Middle frontal gyrus (tissue), 1 donor: ENCODE results near the gene ASIC1.

Source experiments
- DNase-seq: peaks from one replicate; pipeline ENCODE4 v3.0.0-alpha.2; 2015; ENCODE audit warnings: low spot score; ENCODE audit errors: extremely low spot score

ASIC1 gene

GRCh38 chr12:50040657-50041056 lies 16.7 kb upstream of the ASIC1 start:
- DNase-seq = no peak

GRCh38 chr12:50041062-50041860 lies 16.1 kb upstream of the ASIC1 start:
- DNase-seq = no peak

GRCh38 chr12:50041962-50042361 lies 15.4 kb upstream of the ASIC1 start:
- DNase-seq = no peak

GRCh38 chr12:50042693-50043092 lies 14.7 kb upstream of the ASIC1 start:
- DNase-seq = no peak

- no peak for DNase-seq
Observed at GRCh38 chr12:50043308-50043707, 14.1 kb upstream of the ASIC1 start.

GRCh38 chr12:50043854-50044253 lies 13.5 kb upstream of the ASIC1 start:
- DNase-seq = no peak

GRCh38 chr12:50047693-50048250 lies 9.6 kb upstream of the ASIC1 start:
- DNase-seq = no peak

GRCh38 chr12:50049254-50050118 lies 7.9 kb upstream of the ASIC1 start:
- DNase-seq = no peak

GRCh38 chr12:50050119-50050385 lies 7.3 kb upstream of the ASIC1 start:
- no peak for DNase-seq

- no peak for DNase-seq
Observed at GRCh38 chr12:50050410-50051098, 6.8 kb upstream of the ASIC1 start.

- no peak for DNase-seq
Observed at GRCh38 chr12:50051101-50051806, 6.1 kb upstream of the ASIC1 start.

- no peak for DNase-seq
Observed at GRCh38 chr12:50052544-50052943, 4.9 kb upstream of the ASIC1 start.

- no peak for DNase-seq
Observed at GRCh38 chr12:50052964-50053363, 4.4 kb upstream of the ASIC1 start.

GRCh38 chr12:50053583-50053982 lies 3.8 kb upstream of the ASIC1 start:
- DNase-seq = no peak

- peak; percentile 36 for DNase-seq
Observed at GRCh38 chr12:50055831-50056638, 1.4 kb upstream of the ASIC1 start.

- DNase-seq = no peak
Observed at GRCh38 chr12:50056639-50056976, 788 bp upstream of the ASIC1 start.

- DNase-seq = no peak
Observed at GRCh38 chr12:50057896-50058670, 687 bp downstream of the ASIC1 start.

- no peak for DNase-seq
Observed at GRCh38 chr12:50058743-50059312, 1.4 kb downstream of the ASIC1 start.

GRCh38 chr12:50059440-50060119 lies 2.2 kb downstream of the ASIC1 start:
- no peak for DNase-seq
